Stimulated activated CD4-positive, alpha-beta T cell treated with anti-CD3 and anti-CD28 coated beads, Interleukin-4, amount 100 ng/mL, for 24 hours (primary cell): ENCODE data around the gene FNBP1L.
A peak's percentile ranks its signal among the peaks of the same experiment; 100 is the strongest.

Experiments used
- DNase-seq: peaks from one replicate; pipeline ENCODE4 v3.0.0-alpha.2; 2020

Gene FNBP1L

DNA sequence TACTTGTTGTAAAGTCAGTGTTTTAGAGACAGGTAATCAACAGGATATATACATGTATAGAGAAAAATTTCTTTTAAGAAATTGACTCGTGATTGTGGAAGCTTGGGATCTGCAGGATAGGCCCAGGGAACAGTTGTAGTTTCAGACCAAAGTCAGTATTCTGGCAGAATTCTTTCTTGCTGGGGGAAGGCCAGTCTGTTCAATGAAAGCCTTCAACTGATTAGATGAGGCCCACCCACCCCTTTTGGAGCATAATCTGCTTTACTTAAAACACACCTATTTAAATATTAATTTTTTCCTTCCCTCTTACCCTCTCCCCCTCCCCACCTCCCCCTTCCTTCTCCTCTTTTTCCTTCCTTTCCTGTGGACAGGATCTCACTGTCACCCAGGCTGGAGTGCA is 48.0 kb downstream of the FNBP1L start:
- DNase-seq, result no peak

DNA sequence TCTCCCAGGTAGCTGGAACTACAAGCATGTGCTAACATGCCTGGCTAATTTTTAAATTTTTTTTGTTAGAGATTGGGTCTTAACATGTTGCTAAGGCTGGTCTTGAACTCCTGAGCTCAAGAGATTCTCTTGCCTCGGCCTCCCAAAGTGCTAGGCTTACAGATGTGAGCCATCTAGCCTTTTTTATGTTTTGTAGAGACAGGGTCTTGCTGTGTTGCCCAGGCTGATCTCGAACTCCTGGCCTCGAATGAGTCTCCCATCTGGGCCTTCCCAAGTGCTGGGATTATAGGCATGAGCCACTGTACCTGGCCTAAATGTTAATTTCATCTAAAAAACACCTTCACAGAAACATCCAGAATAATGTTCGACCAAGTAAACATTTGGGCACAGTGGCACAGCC is 48.6 kb downstream of the FNBP1L start:
- no peak for DNase-seq

DNA sequence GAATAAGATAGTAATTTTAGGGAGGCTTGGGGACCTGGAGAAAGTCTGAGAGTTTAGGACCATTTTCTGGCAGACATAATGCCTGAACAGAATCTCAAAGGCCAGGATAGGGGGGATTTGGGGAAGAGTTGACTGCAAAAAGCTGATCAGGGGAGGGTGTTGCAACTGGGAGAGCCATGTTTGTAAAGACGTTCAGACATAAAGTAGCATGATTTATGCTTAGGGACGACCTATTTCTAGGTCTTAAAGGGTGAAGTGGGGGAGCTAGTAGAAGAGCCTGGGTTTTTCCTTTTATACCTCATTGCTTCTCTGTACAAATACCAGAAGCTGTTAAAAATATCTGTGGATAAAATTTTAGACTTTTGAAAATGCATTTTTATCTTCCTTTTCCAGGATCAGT is 51.2 kb downstream of the FNBP1L start:
- no peak for DNase-seq

DNA sequence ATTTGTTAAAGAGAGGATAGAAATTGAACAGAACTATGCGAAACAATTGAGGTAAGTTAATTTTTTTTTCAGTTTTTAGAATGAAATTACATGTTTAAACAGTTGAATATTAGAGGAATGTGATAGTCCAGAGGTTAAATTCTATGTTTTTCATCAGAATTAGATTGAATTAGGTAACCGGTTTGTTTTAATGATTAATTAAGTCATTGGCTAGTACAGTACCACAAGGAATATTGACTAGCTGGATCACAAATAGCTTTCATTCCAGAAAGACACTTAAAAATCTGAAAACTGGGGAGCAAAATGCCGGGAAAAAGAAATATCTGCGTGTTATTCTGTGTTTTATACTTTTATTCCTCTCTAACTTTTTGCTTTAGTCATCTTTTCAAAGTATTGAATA is 51.6 kb downstream of the FNBP1L start:
- DNase-seq, result no peak

DNA sequence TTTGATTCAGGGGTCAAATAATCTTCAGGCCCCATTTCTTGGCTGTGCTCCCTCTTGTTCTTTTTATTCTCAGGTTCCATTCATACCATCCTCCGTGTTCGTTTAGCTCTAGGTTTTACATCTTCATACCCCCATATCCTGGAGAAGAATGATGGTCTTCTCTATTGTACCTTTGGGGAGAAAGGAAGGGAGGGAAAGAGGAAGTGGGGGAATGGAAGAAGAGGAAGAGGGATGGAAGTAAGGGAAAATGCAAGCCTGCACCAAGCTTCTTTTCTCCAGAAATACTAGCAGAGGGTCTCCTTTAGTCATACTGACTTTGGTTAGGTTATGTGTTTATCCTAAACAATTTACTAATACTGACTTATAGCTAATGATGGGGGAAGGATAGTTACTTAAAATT is 52.4 kb downstream of the FNBP1L start:
- DNase-seq, result no peak

DNA sequence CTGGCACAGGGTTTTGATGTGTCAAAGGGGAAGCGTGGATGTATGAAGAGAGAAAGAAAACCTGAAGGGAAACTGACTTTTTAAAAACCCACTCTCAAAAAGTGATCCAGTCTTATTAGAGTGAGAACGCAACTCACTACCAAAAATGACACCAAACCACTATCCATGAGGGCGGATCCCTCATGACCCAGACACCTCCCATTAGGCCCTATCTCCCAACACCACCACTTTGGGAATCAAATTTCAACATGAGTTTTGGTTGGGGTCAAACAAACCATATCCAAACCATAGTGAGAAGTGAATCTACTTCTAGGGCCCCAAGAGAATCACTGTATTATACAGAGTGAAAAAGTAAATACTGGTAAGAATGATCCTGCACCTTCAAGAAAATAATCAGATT is 53.5 kb downstream of the FNBP1L start:
- no peak for DNase-seq

DNA sequence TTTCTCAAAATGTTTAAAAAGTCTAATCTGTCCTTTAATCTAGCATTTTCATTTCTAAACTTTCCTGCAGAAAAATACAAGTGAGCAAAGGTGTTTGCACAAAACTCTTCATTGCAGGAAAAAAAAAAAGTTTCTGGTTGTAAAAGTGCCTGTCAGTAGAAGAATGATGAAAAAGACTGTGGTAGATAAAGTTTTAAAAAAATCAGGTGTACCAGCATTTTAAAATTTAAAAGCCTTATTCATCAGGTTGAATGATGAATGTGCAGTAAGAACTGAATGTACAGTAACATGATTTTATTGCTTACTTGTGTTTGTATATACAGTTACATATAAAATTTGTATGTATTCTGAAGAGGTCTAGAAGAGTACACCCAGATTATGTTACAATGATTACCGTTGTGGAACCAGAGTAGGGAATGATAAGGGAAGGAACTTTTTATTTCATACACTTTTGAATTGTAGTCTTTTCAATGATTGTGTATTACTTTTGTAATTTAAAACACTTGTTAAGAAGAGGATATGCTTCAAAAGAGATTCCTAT is 54.0 kb downstream of the FNBP1L start:
- DNase-seq, result no peak

DNA sequence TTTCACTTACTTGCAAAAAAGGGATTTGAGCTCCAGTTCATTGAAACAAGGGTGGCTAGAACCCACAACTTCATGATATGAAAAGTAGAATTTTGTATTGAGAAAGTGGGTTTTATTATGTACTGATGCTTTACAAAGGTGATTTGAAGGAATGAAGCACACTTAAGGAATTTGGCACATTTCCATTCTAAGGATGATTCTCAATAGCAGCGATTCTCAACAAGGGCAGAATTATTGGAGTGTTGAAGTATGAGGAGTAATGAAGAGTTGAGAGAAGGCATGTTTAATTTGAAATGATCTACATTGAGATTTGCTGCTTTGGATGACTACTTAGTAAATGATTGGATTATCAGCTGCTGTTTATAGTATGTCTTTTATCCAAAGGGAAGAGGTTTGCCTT is 54.7 kb downstream of the FNBP1L start:
- DNase-seq, result no peak

DNA sequence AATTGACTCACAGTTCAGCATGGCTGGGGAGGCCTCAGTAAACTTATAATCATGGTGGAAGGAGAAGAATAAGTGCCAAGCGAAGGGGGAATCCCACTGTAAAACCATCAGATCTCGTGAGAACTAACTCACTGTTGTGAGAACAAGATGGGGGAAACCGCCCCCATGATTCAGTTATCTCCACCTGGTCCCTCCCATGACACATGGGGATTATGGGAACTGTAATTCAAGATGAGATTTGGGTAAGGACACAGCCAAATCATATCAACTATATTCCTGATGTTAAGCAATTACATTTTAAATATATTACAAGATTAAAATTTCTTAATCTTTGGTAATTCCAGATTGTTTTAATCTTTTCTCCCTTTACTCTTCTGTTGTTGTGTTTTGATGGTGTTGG is 55.2 kb downstream of the FNBP1L start:
- no peak for DNase-seq

DNA sequence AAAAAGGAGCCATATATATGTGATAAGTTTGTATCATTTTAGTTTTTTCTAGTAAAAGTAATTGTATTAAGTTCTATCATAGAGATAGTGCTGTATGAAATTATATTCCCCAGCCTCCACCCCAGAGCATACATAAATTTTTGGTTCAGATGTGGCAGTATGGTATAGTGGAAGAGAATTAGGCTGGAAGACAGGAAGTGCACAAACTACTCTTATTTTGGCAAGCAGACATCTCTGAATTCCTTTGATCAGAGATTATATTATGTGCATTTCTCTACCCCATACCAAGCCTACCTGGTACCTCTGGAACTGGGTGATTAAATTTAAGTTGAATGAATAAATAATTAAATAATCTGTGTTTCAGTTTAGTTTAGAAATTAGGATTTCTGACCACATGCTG is 55.9 kb downstream of the FNBP1L start:
- no peak for DNase-seq

DNA sequence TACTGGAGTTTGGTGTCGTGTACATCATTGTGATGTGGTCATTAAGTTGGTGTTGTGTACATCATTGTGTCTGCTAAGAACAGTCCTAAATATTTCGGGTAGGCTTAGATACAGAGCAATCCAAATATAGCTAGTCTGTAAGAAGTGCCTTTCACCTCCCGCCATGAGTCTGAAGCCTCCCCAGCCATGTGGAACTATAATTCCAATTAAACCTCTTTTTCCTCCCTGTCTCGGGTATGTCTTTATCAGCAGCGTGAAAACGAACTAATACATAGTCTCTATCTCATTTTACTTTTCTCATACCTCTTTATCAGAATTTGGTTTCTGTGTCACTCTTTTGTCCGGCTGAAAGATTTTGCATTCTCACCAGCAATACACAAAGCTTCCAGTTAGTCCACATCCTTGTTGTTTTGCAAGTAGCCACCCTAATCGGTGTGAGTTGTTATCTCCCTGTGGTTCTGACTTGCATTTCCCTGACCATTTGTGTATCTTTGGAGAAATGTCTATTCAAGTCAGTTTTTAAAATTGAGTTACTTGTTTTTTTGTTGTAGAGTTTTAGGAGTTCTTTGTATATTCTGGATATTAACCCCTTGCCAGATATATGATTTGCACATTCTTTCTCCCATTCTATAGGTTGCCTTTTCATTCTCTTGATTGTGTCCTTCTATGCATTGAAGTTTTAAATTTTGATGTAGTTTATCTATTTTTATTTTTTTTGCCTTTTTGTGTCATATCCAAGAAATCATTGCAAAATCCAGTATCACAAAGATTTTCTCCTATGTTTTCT is 56.5 kb downstream of the FNBP1L start:
- DNase-seq, result no peak

DNA sequence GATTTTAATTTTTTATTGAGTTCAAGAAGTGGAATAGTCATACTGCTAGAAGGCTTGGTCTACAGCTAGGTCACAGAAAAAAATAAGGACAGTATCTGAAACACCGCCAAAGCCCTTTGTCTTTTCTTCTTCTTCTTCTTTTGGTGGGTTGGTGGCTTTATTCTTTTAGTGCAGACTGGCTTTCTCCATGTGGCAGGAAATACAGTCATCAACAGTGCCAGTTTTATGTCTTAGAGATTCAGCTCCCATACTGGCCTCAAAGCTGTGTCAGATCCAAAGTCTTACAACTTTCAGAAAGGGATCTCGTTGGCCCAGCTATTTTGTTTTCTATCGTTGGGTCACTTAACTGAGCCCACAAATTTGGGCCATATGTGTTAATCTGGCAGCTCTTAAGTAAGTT is 58.2 kb downstream of the FNBP1L start:
- no peak for DNase-seq

DNA sequence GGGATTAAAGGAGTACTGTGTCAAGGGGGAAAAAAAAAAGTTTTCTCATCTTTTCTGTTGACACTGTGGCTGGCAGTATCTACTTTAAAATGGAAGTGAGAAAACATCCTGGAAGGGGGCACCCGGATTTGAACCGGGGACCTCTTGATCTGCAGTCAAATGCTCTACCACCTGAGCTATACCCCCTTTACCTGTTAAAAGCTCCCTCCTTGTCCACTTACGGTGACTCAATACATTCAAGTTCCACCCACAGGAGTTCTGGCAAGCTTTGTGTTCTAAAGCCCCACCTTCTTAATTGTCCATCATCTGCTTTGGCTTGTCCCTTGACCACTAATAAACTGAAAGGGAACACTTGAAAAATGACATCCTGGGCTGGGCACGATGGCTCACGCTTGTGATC is 68.2 kb downstream of the FNBP1L start:
- peak; percentile 7 for DNase-seq

DNA sequence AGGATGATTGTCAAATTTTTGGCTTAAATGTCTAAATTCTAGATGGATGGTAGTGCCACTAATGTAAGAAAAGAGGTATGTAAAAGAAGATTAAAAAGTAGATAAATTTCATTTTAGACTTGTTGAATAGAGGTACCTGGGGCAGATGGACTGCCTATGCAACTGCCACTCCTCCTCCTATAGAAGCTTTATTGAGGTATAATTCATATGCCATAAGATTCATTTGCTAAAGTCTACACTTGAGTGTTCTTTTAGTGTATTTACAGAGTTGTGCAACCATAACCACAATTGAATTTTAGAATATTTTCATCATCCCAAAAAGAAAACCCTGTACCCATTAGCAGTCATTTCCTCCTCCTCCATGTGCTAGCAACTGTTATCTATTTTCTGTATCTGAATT is 70.6 kb downstream of the FNBP1L start:
- DNase-seq, result no peak

DNA sequence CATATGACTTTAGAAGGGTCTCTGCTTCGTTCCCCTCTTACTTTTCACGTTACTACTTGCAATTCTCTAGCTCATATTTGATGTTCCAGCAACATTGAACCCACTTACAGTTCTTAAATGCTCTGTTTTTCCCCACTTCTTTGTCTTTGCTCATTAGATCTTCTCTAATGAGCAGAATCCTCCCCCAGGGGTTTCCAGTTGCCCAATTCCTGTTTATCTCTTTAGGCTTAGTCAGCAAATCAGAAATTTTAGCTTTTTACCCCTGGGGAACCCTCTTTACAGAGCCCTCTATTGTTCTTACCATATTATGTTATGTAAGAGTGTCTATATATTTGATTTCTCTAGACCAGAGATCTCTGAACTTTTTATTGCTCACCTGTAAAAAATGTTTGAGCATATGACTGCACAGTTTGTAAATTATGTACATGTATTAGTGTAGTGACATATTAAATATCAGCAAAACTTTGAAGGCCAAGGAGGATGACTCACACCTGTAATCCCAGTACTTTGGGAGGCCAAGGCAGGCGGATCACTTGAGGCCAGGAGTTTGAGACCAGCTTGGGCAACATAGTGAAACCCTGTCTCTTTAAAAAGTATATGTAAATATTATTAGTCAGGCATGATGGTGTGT is 71.4 kb downstream of the FNBP1L start:
- DNase-seq, result no peak

DNA sequence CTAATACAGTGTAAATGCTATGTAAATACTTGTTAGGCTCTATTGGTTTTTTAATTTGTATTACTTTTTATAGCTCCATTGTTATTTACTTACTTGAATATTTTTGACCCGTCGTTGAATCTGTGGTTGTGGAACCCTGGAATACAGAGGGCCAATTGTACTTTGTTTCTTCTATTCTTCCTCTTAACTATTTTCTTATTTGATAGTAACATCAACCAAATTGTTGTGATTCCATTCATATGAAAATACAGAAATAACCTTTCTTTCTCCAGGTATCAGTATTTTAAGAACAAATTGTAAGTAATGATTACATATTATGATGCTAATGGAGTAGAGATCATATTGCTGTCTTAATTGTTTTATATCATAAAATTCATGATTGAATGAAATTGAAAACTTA is 73.7 kb downstream of the FNBP1L start:
- DNase-seq, result no peak

DNA sequence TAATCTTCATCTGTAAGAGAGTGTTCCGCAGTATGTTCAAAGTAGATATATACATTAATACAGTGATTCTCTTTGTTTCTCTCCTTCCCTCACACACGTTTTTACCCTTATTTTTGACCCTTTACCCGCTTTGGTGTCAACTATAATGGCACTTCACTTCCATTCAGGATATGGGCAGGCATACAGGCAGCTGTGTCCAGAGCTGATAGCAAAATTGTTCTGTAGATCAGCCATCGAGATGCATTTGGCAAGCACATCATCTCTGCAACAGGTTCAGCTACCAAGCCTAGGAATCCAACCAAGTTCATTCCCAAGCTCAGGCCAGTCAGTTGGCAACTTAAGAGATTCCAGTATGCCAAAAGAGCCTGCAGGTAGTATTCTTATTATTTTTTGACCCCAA is 74.8 kb downstream of the FNBP1L start:
- DNase-seq, result no peak

DNA sequence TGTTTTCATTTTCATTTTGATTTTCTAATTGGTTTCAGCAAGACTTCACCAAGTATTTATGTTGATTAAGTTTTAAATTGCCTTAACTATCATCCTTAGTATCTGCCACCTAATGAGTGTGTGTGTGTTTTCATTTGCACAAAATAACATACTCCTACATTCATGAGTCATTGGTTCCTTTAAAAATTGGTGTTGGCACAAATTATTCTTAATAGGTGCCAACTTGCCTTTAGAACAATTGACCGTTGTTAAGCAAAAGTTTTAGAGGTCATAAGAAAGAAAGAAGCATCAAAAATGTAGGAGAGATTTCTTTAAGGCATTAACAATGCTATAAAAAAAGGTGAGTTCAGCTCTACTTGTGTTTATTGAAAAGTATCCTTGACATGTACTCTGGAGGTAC is 77.5 kb downstream of the FNBP1L start:
- DNase-seq, result no peak

DNA sequence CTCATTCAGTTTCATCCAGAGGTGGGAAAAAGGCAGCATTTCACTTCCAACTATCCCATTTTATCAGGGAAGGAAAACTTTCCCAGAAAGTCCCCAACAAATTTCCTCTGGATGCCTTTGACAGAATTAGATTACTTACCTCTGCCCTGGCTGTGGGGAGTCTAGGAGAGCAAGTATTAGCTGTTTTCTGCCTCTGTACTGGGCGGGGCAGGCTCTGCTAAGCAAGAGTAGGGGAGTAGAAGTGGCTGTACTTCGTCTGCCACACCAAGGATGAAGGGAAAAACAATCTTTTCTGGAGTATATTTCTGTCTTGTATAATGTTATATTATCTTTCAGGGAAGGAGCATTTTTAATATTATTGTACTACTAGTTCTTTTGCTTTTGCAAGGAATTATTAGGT is 78.5 kb downstream of the FNBP1L start:
- no peak for DNase-seq

DNA sequence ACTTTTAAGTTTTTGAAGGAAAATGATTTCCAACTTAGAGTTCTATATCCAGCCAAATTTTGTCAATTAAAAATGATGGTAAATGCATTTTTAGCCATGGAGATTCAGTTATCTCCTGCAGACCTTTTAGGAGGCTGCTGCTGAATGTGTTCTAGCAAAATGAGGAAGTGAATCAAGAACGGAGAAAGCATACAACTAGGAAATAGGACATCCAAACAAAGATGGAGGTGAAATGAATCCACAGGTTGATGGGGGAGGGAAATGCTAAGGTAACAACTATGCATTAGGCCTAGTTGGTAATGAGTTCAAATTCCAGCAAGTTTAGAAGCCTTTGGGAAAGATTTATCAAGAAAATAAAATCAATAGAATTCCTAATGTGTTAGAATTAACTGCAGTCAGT is 80.5 kb downstream of the FNBP1L start:
- DNase-seq, result no peak

DNA sequence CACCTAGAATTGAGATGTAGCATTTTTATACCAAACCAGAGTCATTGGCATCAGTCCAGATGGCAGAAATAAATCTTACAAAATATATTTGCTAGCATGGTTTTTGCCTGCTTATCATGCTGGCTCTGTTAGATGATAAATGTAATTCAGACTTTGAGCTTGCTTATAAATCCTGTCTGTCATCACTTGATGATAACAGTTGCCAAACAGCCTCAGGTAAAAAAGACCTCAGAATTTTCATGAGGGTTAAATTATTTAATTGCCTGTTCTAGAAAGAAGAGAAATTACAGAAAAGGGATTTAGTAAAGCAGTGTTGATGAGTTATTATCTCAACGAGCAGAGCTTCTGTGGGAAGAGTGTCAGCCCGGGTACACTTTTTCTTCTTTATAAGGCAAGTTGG is 83.3 kb downstream of the FNBP1L start:
- DNase-seq, result no peak

DNA sequence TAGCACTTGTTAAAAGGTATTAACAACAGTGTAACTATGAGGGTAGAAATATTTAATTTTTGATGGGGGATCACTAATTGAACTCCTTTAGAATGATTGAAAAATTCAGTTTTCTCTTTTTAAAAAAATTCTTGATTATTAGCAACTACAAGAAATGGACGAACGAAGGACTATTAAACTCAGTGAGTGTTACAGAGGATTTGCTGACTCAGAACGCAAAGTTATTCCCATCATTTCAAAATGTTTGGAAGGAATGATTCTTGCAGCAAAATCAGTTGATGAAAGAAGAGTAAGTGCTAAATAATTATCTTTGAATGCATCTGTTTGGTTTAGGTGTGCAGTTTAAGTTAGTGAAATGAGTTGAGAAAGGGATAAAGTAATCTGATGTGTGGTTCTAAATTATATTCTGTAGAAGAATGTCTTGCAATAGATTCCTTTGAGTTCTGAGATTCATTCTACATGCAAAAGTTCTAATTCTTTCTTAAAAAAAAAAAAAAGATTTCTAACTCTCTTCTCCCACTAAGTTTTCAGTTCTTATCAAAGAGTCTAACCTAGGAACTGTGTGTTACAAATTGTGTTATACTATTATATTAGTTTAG is 85.0 kb downstream of the FNBP1L start:
- no peak for DNase-seq

DNA sequence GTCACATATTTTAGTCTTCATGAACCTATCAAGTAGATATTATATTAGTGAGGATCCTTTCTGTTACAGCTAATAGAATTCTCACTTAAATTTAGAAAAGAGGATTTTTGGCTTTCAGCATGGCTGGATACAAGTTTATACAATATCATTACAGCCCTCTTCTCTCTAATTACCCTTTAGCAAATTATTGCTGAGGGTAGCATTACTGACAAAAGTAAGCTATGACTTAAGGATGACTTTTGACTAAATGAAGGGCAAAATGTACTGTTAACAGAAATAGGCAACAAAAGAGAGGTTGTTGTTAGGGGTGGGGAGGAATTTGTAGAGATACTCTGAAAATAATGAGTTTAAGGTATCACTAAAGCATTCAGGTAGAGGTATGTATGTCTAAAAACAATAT is 85.8 kb downstream of the FNBP1L start:
- no peak for DNase-seq

DNA sequence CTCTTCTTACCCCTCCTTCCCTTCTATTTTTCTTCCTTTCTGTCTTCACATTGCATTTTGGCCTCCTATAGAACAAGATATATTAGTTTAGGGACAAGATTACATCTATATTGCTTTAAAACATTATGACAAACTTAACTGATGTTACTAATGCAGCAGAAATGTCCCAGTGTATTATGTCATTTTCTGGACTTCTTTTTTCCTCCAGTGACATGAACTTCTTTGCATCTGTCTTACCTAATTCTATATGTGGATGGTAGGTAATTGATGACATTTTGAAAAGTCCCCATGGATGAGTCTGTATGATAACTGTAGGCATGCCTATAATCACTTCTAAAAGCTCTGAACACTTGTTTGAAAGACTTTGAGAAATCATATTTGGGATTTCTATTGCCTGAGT is 89.5 kb downstream of the FNBP1L start:
- no peak for DNase-seq
